Measurements from ENCODE around the gene WLS.

DNA sequence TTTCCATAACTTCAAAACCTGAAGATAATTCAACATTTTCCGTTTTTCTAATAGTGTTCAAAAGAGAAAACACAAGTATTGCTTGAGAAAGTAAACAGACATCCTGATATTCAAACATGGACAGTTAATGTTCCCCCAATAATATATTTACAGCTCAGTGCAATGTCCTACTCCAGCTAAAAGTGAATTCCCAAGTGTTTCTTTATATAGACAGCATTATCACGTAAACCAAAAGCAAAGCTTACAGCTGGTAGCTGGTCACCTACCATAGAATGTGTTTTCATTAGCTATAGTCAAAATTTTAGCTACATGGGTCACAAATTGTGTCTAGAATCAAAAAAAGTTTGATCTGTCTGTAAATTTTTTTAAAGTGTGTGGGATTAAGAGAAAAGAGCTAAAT is 34.9 kb downstream of the WLS start:
- TF ChIP-seq EP300 (IDR thresholded peaks at IDR 0.05) (no peak), POLR2AphosphoS5 (IDR thresholded peaks at IDR 0.05) (no peak)
- TF ChIP-seq, protein P1, sequence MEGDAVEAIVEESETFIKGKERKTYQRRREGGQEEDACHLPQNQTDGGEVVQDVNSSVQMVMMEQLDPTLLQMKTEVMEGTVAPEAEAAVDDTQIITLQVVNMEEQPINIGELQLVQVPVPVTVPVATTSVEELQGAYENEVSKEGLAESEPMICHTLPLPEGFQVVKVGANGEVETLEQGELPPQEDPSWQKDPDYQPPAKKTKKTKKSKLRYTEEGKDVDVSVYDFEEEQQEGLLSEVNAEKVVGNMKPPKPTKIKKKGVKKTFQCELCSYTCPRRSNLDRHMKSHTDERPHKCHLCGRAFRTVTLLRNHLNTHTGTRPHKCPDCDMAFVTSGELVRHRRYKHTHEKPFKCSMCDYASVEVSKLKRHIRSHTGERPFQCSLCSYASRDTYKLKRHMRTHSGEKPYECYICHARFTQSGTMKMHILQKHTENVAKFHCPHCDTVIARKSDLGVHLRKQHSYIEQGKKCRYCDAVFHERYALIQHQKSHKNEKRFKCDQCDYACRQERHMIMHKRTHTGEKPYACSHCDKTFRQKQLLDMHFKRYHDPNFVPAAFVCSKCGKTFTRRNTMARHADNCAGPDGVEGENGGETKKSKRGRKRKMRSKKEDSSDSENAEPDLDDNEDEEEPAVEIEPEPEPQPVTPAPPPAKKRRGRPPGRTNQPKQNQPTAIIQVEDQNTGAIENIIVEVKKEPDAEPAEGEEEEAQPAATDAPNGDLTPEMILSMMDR (IDR thresholded peaks at IDR 0.05): no peak

All from esophagus muscularis mucosa (tissue), 4 donors.